SK-N-MC (cell line): ENCODE measurements around the gene HMCN1.
"Not testable (repeated sequence)": the region's sequence is repeated elsewhere in the genome, so short reads cannot be mapped to it uniquely, and the experiment has no call there.

Experiments used
- DNase-seq: peaks from one replicate; pipeline ENCODE4 v3.0.0-alpha.2; 2011; ENCODE audit warnings: low read depth, low spot score
- H3K27ac ChIP-seq: fragments of 200-600 bp; sonication (generic); 2 replicates; pipeline ENCODE4 v1.5.1; 2016; ENCODE audit warnings: mixed run types
- H3K36me3 ChIP-seq: fragments of 200-600 bp; sonication (generic); 2 replicates; pipeline ENCODE4 v1.6.1; 2017; ENCODE audit warnings: antibody characterized with exemption, low read length, mixed read lengths; ENCODE audit not compliant: insufficient read depth
- H3K4me3 ChIP-seq: fragments of 200-600 bp; sonication (generic); 2 replicates; pipeline ENCODE4 v1.5.1; 2016
- H3K9ac ChIP-seq: fragments of 200-600 bp; sonication (generic); 2 replicates; pipeline ENCODE4 v1.8.0; 2017; ENCODE audit warnings: mixed run types, mixed read lengths; ENCODE audit not compliant: insufficient read length
- H3K9me3 ChIP-seq: fragments of 200-600 bp; sonication (generic); 2 replicates; pipeline ENCODE4 v1.6.1; 2017; ENCODE audit warnings: low read depth, mild to moderate bottlenecking, antibody characterized with exemption, low read length, moderate library complexity, mixed read lengths
- EZH2 ChIP-seq: fragments of 200-600 bp; sonication (generic); IDR thresholded peaks from one replicate; pipeline ENCODE4 v1.6.1; 2017; ENCODE audit warnings: antibody characterized with exemption
- FOXP2 ChIP-seq: optimal IDR thresholded peaks from 2 replicates; pipeline ENCODE3; 2011; ENCODE audit warnings: mild to moderate bottlenecking, moderate library complexity; ENCODE audit not compliant: insufficient read depth; ENCODE audit errors: extremely low read length, control extremely low read depth
- POLR2AphosphoS5 ChIP-seq: IDR thresholded peaks from 2 replicates; pipeline ENCODE4 v1.6.1; 2012; ENCODE audit warnings: mild to moderate bottlenecking, low read depth, low read length, borderline replicate concordance

Gene HMCN1

GRCh38 chr1:185759061-185759460 is 24.9 kb downstream of the HMCN1 start:
- H3K4me3 ChIP-seq, result no peak overlapping the region
- no peak for DNase-seq

DNA sequence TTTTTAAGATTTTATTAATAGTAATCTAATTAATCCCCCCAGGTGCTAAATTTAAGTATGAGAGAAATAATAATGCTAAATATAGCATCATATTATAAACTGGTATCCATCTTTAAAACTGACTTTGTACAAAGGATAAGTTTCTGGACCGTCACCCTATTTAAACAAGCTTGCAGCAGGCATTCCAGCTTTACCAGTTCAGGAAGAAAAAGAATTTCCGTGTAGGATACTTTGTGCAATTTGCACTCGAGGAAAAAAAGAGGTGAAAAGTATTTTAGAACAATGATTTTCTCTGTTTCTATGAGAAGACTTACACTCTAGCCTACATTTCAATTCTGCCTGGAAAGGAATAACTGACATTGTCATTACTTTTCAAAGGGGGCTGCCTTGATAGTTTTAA is 27.6 kb downstream of the HMCN1 start:
- no peak overlapping the region for H3K4me3 ChIP-seq
- no peaks in the 10 kb centered on the region for H3K9me3 ChIP-seq
- H3K36me3 ChIP-seq, result peaks cover 23% of the 10 kb centered on the region
- TF ChIP-seq POLR2AphosphoS5 (no peak), FOXP2 (no peak), EZH2 (no peak)
- no peak overlapping the region for H3K27ac ChIP-seq
- no peak overlapping the region for H3K9ac ChIP-seq
- no peak for DNase-seq

More at GRCh38 chr1:185759061-185759460, 24.9 kb downstream of the HMCN1 start:
- H3K9ac ChIP-seq, result no peak overlapping the region
- H3K9me3 ChIP-seq, result no peaks in the 10 kb centered on the region
- no peak overlapping the region for H3K27ac ChIP-seq
- H3K36me3 ChIP-seq, result peaks cover 34% of the 10 kb centered on the region
- TF ChIP-seq FOXP2 (no peak), POLR2AphosphoS5 (no peak), EZH2 (no peak)

- peak; percentile 44 for DNase-seq
- Histone ChIP-seq H3K9ac (no peak overlapping the region), H3K9me3 (no peaks in the 10 kb centered on the region), H3K36me3 (peaks cover 46% of the 10 kb centered on the region), H3K27ac (peak overlapping the region; percentile 75), H3K4me3 (peak overlapping the region; percentile 33; the same call in 1 of the 2 replicates)
- TF ChIP-seq EZH2, result no peak
- no peak for TF ChIP-seq POLR2AphosphoS5
- TF ChIP-seq FOXP2, result no peak
These were observed 33.4 kb downstream of the HMCN1 start for GRCh38 chr1:185767508-185768120.

DNA sequence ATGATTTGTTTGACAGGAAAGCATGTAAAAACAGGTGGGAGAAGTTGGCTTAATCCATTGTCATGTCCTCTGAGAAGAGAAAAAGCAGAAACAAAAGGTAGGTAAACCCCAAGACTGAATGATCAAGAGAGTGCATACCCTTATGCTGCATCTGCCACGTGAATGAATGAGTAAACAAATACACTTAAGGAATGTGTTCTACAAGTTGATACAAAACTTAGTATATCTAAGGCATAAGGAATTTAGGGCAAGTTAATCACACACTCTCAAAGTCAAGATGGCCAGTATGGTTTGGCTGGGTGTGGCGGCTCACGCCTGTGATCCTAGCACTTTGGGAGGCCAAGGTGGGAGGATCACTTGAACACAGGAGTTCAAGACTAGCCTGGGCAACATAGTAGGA is 34.2 kb downstream of the HMCN1 start:
- no peak for TF ChIP-seq POLR2AphosphoS5
- TF ChIP-seq FOXP2, result no peak
- TF ChIP-seq EZH2, result no peak
- H3K9me3 ChIP-seq, result no peaks in the 10 kb centered on the region

DNA sequence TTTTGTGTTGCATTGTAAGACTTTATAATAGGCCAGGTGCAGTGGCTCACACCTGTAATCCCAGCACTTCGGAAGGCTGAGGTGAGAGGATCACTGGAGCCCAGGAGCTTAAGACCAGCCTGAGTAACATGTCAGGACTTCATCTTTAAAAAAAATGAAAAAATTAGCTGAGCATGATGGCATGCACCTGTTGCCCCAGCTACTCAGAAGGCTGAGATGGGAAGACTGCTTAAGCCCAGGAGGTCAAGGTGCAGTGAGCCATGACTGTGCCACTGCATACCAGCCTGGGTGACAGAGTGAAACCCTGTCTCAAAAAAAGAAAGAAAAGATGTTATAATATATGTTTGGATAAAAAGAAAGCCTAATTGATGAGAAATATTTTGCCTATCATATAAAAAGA is 34.9 kb downstream of the HMCN1 start:
- DNase-seq, result no peak
- Histone ChIP-seq H3K9me3 (no peaks in the 10 kb centered on the region), H3K36me3 (peaks cover 36% of the 10 kb centered on the region), H3K27ac (no peak overlapping the region), H3K9ac (no peak overlapping the region), H3K4me3 (no peak overlapping the region)
- TF ChIP-seq FOXP2 (no peak), POLR2AphosphoS5 (no peak), EZH2 (no peak)

More for the DNA sequence above, 34.2 kb downstream of the HMCN1 start:
- Histone ChIP-seq H3K9ac (no peak overlapping the region), H3K4me3 (no peak overlapping the region), H3K27ac (no peak overlapping the region), H3K36me3 (peaks cover 38% of the 10 kb centered on the region)
- no peak for DNase-seq

GRCh38 chr1:185774394-185774793 is 40.2 kb downstream of the HMCN1 start:
- Histone ChIP-seq H3K36me3 (peaks cover 30% of the 10 kb centered on the region), H3K4me3 (peak overlapping the region; percentile 49), H3K9me3 (no peaks in the 10 kb centered on the region), H3K27ac (peak overlapping the region; percentile 93), H3K9ac (no peak overlapping the region)
- TF ChIP-seq FOXP2, result no peak
- TF ChIP-seq EZH2, result no peak
- TF ChIP-seq POLR2AphosphoS5, result no peak
- peak; percentile 79 for DNase-seq

DNA sequence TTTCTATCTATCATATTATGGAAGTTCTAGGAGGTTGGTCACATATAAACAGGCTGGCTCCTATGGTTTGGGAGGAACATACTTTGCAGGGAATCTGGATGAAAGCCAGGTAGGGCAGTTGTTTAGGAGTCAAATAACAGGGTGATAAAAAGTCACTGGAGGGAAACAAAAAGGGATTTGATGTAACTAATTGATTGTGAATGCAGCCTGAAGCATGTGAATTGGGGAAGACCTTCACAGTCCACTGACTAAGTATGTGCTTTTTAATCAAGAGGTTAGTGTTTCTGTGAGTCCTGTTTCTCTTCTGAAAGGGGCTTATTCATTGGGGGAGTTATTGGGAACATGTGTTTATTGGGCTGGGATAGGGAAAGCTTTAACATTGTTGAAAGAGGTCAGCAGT is 41.3 kb downstream of the HMCN1 start:
- Histone ChIP-seq H3K9me3 (no peaks in the 10 kb centered on the region), H3K36me3 (peaks cover 27% of the 10 kb centered on the region), H3K9ac (no peak overlapping the region), H3K27ac (peak overlapping the region; percentile 93), H3K4me3 (peak overlapping the region; percentile 49)
- no peak for TF ChIP-seq EZH2
- peak; percentile 12 for TF ChIP-seq FOXP2
- peak; percentile 28; the same call in 1 of the 2 replicates for TF ChIP-seq POLR2AphosphoS5
- no peak for DNase-seq

DNA sequence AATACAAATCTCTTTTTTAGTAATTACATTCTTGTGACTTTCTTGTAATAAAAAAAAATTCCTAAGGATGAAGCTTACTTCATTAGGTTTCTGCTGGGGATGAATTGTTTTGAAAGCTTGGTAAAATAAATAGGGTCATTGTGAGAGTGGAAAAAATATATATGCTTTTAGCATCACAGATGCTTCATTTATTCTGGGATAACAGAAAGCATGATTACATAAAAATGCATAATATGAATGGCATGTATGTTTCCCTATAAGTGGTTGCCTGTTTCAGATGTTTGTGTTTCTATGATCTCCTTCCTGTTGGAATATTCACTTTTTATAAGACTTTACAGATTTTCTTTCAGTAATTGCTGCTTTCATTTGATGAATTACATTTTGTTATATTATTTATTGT is 42.3 kb downstream of the HMCN1 start:
- DNase-seq, result no peak
- Histone ChIP-seq H3K9ac (no peak overlapping the region), H3K27ac (peak overlapping the region; percentile 93; the same call in 1 of the 2 replicates), H3K36me3 (peaks cover 24% of the 10 kb centered on the region), H3K4me3 (no peak overlapping the region), H3K9me3 (no peaks in the 10 kb centered on the region)
- TF ChIP-seq FOXP2 (no peak), POLR2AphosphoS5 (no peak), EZH2 (no peak)

GRCh38 chr1:185783860-185784259 is 49.7 kb downstream of the HMCN1 start:
- not testable (repeated sequence) for DNase-seq, H3K27ac ChIP-seq, H3K9ac ChIP-seq, H3K9me3 ChIP-seq, H3K4me3 ChIP-seq
- H3K36me3 ChIP-seq, result peaks cover 18% of the 10 kb centered on the region
